Psoas muscle (tissue), 8 donors: ENCODE data around the gene NAT16. TPM values are rescaled to one million over a fixed set of nuclear protein-coding genes. Genes with fewer than 3 reads are reported as not detected.

ENCODE experiments used
- ATAC-seq, 4 donors: fragments of 200-7000 bp; cut with Tn5 transposase; one replicate each; pipeline ENCODE4 v1.9.1; 2020; ENCODE audit warnings: moderate library complexity in 3 of 4, mild to moderate bottlenecking in 2 of 4
- DNase-seq, 2 donors: peaks; one replicate each; pipeline ENCODE4 v3.0.0-alpha.2; 2020
- H3K27ac ChIP-seq: fragments of 200-600 bp; one replicate; pipeline ENCODE4 v1.8.0; 2022
- H3K27me3 ChIP-seq, 3 donors: fragments of 200-600 bp in 1 of 3; one replicate each; pipeline versions ENCODE4 v1.6.1 to v1.8.0; 2013 to 2022; ENCODE audit warnings: low read length in 2 of 3, mild to moderate bottlenecking in 2 of 3, moderate library complexity in 1 of 3; ENCODE audit not compliant: insufficient read depth in 3 of 3
- H3K36me3 ChIP-seq, 2 donors: fragments of 200-600 bp in 1 of 2; one replicate each; pipeline versions ENCODE4 v1.6.1 to v1.8.0; 2013 to 2022; ENCODE audit warnings: low read depth in 1 of 2, mild to moderate bottlenecking in 1 of 2, moderate library complexity in 1 of 2; ENCODE audit not compliant: insufficient read depth in 1 of 2
- H3K4me1 ChIP-seq: fragments of 200-600 bp; one replicate; pipeline ENCODE4 v1.8.0; 2022
- H3K4me3 ChIP-seq: fragments of 200-600 bp; one replicate; pipeline ENCODE4 v1.8.0; 2022; ENCODE audit warnings: mild to moderate bottlenecking
- H3K9me3 ChIP-seq: fragments of 200-600 bp; one replicate; pipeline ENCODE4 v1.8.0; 2022
- CTCF ChIP-seq: fragments of 200-600 bp; IDR thresholded peaks from one replicate; pipeline ENCODE4 v1.8.0; 2022; ENCODE audit warnings: antibody characterized with exemption
- WGBS, 3 donors: extraction: QIAGEN DNeasy Blood & Tissue Kit; methylation state at CpG; one replicate each; pipeline versions ENCODE4 v1.1.6 to v1.1.7; 2013; 5-methylcytosine and 5-hydroxymethylcytosine counted together
- intact Hi-C, 2 donors: fragments of 100-400 bp; cut with DNase I; formaldehyde crosslinking; loops; one replicate each; pipeline versions ENCODE4 v1.11.0 to v1.14.2; 2022
- polyA plus RNA-seq, 3 donors: library from polyadenylated mRNA; stranded (reverse); fragments of 200-250 nt; gene quantifications; one replicate each; pipeline ENCODE4 v1.2.3, GENCODE V29; 2013
- total RNA-seq, 4 donors: library from RNA; stranded (reverse); fragmentation: NEBNext Ultra II Directional in 2 of 4; extraction: Animal tissue kit (Norgen Biotek cat#: 25700) in 2 of 4; gene quantifications; one replicate each; pipeline versions ENCODE4 v1.2.1 to v1.2.4, GENCODE V29; 2021 to 2023
- donor health status: healthy with polysubstance abuse.
- donor health status: DM: no; HTN: no; CAD: no; lungs with moderate emphysema.
- donor health status: Bipolar disorder and iron deficiency.
- donor health status: healthy.
- donor health status: DM: yes; HTN: yes; CAD: no.
- donor health status: DM: no; HTN: no; CAD: no.
- donor health status: DM: no; HTN: no; CAD: no.
- donor health status: DM: yes; HTN: yes; CAD: no.

The NAT16 gene
- total and polyA plus RNA-seq, 7 donors, result 0.01 TPM; not detected in 6

- WGBS, 3 donors, result 88 to 91% (median 91%) methylated on average over 27 of the region's 27 CpGs
- Histone ChIP-seq H3K4me3 (no peak overlapping the region), H3K27me3 (no peaks in the 10 kb centered on the region), H3K36me3 (peaks cover 3 to 50% of the 10 kb centered on the region in 2 donors), H3K27ac (no peak overlapping the region), H3K9me3 (no peaks in the 10 kb centered on the region), H3K4me1 (peaks cover 20% of the 10 kb centered on the region)
- intact Hi-C loops, result loop anchor here in 1 of 2 donors (2.0 kb wide), 1 partner anchor 16 kb away; no protein-coding TSS in a partner anchor
- DNase-seq (no peak), ATAC-seq (no peak)
- TF ChIP-seq CTCF, result no peak
Observed at GRCh38 chr7:101222275-101222830, 42.3 kb upstream of the NAT16 start.

- no peaks in the 10 kb centered on the region for H3K27me3 ChIP-seq
- no peak for TF ChIP-seq CTCF
- H3K9me3 ChIP-seq, result no peaks in the 10 kb centered on the region
- DNase-seq (no peak), ATAC-seq (no peak)
- WGBS, 3 donors, result 77 to 83% (median 83%) methylated on average over 5 of the region's 5 CpGs
- H3K4me3 ChIP-seq, result no peak overlapping the region
- peaks cover 3 to 38% of the 10 kb centered on the region in 2 donors for H3K36me3 ChIP-seq
- intact Hi-C loops, result no loop called here
- H3K27ac ChIP-seq, result no peak overlapping the region
- H3K4me1 ChIP-seq, result peaks cover 20% of the 10 kb centered on the region
Observed at GRCh38 chr7:101220295-101220694, 40.2 kb upstream of the NAT16 start.

- H3K4me3 ChIP-seq, result peak overlapping the region; percentile 97
- 6 to 7% (median 7%) methylated on average over 26 of the region's 26 CpGs for WGBS, 3 donors
- H3K9me3 ChIP-seq, result no peaks in the 10 kb centered on the region
- H3K27me3 ChIP-seq, result no peaks in the 10 kb centered on the region
- H3K36me3 ChIP-seq, result peaks cover 0 to 38% of the 10 kb centered on the region in 2 donors
- DNase-seq (no peak), ATAC-seq (peak in 2 of 4 donors; percentile 2 to 10)
- intact Hi-C loops, result loop anchor here (2.0 to 5.0 kb wide), 2 partner anchors 26 to 34 kb away; partner anchors contain the start of gene FIS1 (in 1 of the 2)
- TF ChIP-seq CTCF, result no peak
- peak overlapping the region; percentile 88 for H3K27ac ChIP-seq
- H3K4me1 ChIP-seq, result peaks cover 20% of the 10 kb centered on the region
Observed at GRCh38 chr7:101218236-101219125, 38.4 kb upstream of the NAT16 start.

- 0 to 1% (median 1%) methylated on average over 52 to 57 of the region's 57 CpGs for WGBS, 3 donors
- intact Hi-C loops, result loop anchor here (2.0 to 5.0 kb wide), 2 partner anchors 27 to 35 kb away; partner anchors contain the start of gene FIS1 (in 1 of the 2)
- DNase-seq (peak; percentile 98 to 99), ATAC-seq (peak; percentile 93 to 94 (median 94))
- Histone ChIP-seq H3K4me1 (peaks cover 20% of the 10 kb centered on the region), H3K9me3 (no peaks in the 10 kb centered on the region), H3K36me3 (peaks cover 0 to 38% of the 10 kb centered on the region in 2 donors), H3K27ac (peak within 1 kb of the TSS; percentile 88), H3K27me3 (no peaks in the 10 kb centered on the region), H3K4me3 (peak within 1 kb of the TSS; percentile 97)
- no peak for TF ChIP-seq CTCF
Observed at GRCh38 chr7:101217388-101218235, 37.5 kb upstream of the NAT16 start, which contains the start of the genes PLOD3 and ZNHIT1. TSS of gene PLOD3 (minus strand) at chr7:101217581. CDS start at chr7:101217274, 307 bp downstream. TSS of gene ZNHIT1 (plus strand) at chr7:101218165. CDS start at chr7:101218196, 31 bp downstream.
